Smooth muscle cell of the umbilical artery (primary cell): ENCODE data around the gene CENPN. TPM values are rescaled to one million over a fixed set of nuclear protein-coding genes. Genes with fewer than 3 reads are reported as not detected.

Experiments
- total RNA-seq: library from RNA; depleted of rRNA; stranded (reverse); fragments of >200 nt; gene quantifications from 2 replicates; pipeline ENCODE4 v1.2.3, GENCODE V29; 2014

CENPN gene
- total RNA-seq = 13.1 and 36.1 TPM in 2 replicates

GRCh38 chr16:81006813-81007695 is at the start of gene CENPN, which contains the start of gene CMC2:
Gene CENPN, plus strand, starts transcription at chr16:81007214. Its CDS starts 4,726 bp downstream, at chr16:81011940.
Gene CMC2, minus strand, starts transcription at chr16:81006885. Its CDS starts 9,491 bp downstream, at chr16:80997394.

GRCh38 chr16:81035398-81035974 is 28.5 kb downstream of the CENPN start, which contains the start of gene ATMIN:
Gene ATMIN, plus strand, starts transcription at chr16:81035842. Its CDS starts 29 bp downstream, at chr16:81035871.

DNA sequence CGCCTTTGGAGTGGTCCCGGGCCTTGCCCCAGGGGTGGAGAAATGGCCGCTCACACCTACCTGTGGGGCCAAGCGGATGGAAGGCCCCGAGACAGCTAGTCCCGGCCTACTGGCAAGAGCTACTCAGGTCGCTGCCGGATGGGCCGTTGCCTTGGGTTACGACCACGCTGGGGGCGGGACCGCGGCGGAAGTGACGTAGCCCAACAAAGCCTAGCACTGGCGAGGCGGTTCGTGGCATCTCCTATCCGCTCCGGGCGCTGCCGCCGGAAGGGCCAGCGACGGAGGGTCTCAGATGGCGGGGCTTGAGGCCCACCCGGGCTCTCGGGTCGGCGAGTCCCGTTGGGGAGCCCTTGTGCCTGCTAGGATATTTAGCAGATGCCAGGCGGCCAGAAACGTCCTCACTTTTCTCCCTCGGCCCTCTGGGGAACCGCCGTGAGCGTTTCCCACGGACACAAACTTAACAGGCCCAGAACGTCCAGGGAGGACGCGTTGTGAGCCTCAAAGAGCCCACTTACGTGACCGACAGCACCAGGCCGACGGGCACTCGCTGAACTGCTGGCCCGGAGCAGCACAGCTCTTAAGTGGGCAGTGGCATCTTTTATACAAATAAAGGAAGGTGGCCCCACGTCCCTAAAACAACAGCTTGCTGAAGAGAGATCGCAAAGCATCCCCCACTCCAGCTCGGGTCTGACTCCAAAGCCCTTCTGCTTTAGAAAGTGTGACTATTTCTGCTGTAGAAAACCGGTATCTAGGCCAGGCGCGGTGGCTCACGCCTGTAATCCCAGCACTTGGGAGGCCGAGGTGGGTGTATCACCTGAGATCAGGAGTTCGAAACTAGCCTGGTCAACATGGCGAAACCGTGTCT is 70.3 kb downstream of the CENPN start, which contains the start of gene C16orf46:
Gene C16orf46 (minus strand): TSS at position 163 of the 865 bp plus-strand sequence. CDS start 13,283 bp downstream, outside the sequence.

Other genes with a start within 250 kb of the CENPN start
- gene CDYL2, start 202.6 kb upstream of the CENPN start, total RNA-seq = 4.2 and 8.5 TPM in 2 replicates
- gene CMC2, start 329 bp upstream of the CENPN start, total RNA-seq = 38.1 and 44.2 TPM in 2 replicates
- 49.3 and 50.0 TPM in 2 replicates for gene ATMIN, start 28.6 kb downstream of the CENPN start, total RNA-seq
- 0.30 and 0.42 TPM in 2 replicates for gene C16orf46, start 70.0 kb downstream of the CENPN start, total RNA-seq
- 11.6 and 16.0 TPM in 2 replicates for gene GCSH, start 89.2 kb downstream of the CENPN start, total RNA-seq
- not detected in 2 replicates for gene BCO1, start 231.5 kb downstream of the CENPN start, total RNA-seq